Gastroesophageal sphincter (tissue), 3 donors: Measurements from ENCODE around the gene PLCL1.

ENCODE experiments used
- CTCF ChIP-seq, 4 experiments: fragments of 200-600 bp in 2 of 4; fragments of 450-650 bp in 2 of 4; sonication (generic) in 1 of 4; IDR thresholded peaks; one replicate each; pipeline ENCODE4 v1.5.1; 2017 to 2019; ENCODE audit warnings: antibody characterized with exemption in 4 of 4, mild to moderate bottlenecking in 2 of 4, moderate library complexity in 2 of 4
- POLR2A ChIP-seq, 2 donors: fragments of 450-650 bp; IDR thresholded peaks; one replicate each; pipeline ENCODE4 v1.6.1; 2017; ENCODE audit warnings: antibody characterized with exemption in 2 of 2, mild to moderate bottlenecking in 2 of 2, moderate library complexity in 1 of 2
- POLR2AphosphoS5 ChIP-seq: sonication (generic); formaldehyde crosslinking; IDR thresholded peaks from one replicate; pipeline ENCODE4 v1.6.1; 2017; ENCODE audit warnings: antibody characterized with exemption

GRCh38 chr2:198097630-198098029, 293.2 kb downstream of the PLCL1 start:
- TF ChIP-seq CTCF (IDR thresholded peaks at IDR 0.05) (no peak), POLR2AphosphoS5 (no peak), POLR2A (IDR thresholded peaks at IDR 0.05) (no peak)
